SH-SY5Y (cell line): ENCODE results near the gene CGB1.

ENCODE experiments used
- GATA2 ChIP-seq: IDR thresholded peaks from 2 replicates; pipeline ENCODE4 v1.6.1; 2011; ENCODE audit warnings: mild to moderate bottlenecking, low read depth, low read length
- GATA3 ChIP-seq: IDR thresholded peaks from 2 replicates; pipeline ENCODE4 v1.6.1; 2011; ENCODE audit warnings: low read depth, mild to moderate bottlenecking, low read length, moderate library complexity

- TF ChIP-seq GATA2, result no peak
- TF ChIP-seq GATA3, result no peak
Observed at GRCh38 chr19:48991873-48992580, 44.7 kb downstream of the CGB1 start.
